Stimulated activated naive CD8-positive, alpha-beta T cell treated with anti-CD3 and anti-CD28 coated beads, Interleukin-15, amount 100 ng/mL, for 72 hours (primary cell): ENCODE data around the gene RNASEH2B.

Experiments used
- ATAC-seq: fragments of 150-1000 bp; cut with Tn5 transposase; 2 replicates; pipeline ENCODE4 v1.10.0; 2021; ENCODE audit warnings: mild to moderate bottlenecking, moderate library complexity
- DNase-seq, 2 donors: peaks; one replicate each; pipeline ENCODE4 v3.0.0; 2021 to 2022
- H3K27ac Mint-ChIP-seq, 2 donors: one replicate each; pipeline ENCODE4 v1.8.0; 2022; ENCODE audit warnings: mild to moderate bottlenecking in 2 of 2, mixed read lengths in 2 of 2, moderate library complexity in 2 of 2
- H3K27me3 Mint-ChIP-seq: one replicate; pipeline ENCODE4 v1.8.0; 2022; ENCODE audit warnings: mixed read lengths
- H3K4me1 Mint-ChIP-seq: one replicate; pipeline ENCODE4 v1.8.0; 2022; ENCODE audit warnings: mild to moderate bottlenecking, mixed read lengths
- H3K4me3 Mint-ChIP-seq, 2 donors: one replicate each; pipeline ENCODE4 v1.8.0; 2022; ENCODE audit warnings: mild to moderate bottlenecking in 2 of 2, mixed read lengths in 2 of 2, moderate library complexity in 1 of 2
- H3K9me3 Mint-ChIP-seq, 2 donors: one replicate each; pipeline ENCODE4 v1.8.0; 2022; ENCODE audit warnings: mixed read lengths in 2 of 2

RNASEH2B gene

GRCh38 chr13:50993371-50993770, 83.8 kb downstream of the RNASEH2B start:
- Mint-ChIP-seq H3K9me3 (peaks cover 0 to 4% of the 10 kb centered on the region in 2 donors), H3K27ac (no peak overlapping the region)

GRCh38 chr13:50993934-50994333, 84.3 kb downstream of the RNASEH2B start:
- DNase-seq (no peak), ATAC-seq (no peak)
- H3K4me3 Mint-ChIP-seq: no peak overlapping the region
- H3K27ac Mint-ChIP-seq: no peak overlapping the region
- peaks cover 0 to under 1% of the 10 kb centered on the region in 2 donors for H3K9me3 Mint-ChIP-seq
- H3K4me1 Mint-ChIP-seq: peaks cover 26% of the 10 kb centered on the region
- H3K27me3 Mint-ChIP-seq: no peaks in the 10 kb centered on the region

More at GRCh38 chr13:50993371-50993770, 83.8 kb downstream of the RNASEH2B start:
- H3K27me3 Mint-ChIP-seq: no peaks in the 10 kb centered on the region
- H3K4me1 Mint-ChIP-seq: peaks cover 26% of the 10 kb centered on the region
- H3K4me3 Mint-ChIP-seq: no peak overlapping the region
- no peak for DNase-seq
- ATAC-seq: no peak

- no peak overlapping the region for H3K4me3 Mint-ChIP-seq
- H3K9me3 Mint-ChIP-seq: no peaks in the 10 kb centered on the region
- no peaks in the 10 kb centered on the region for H3K27me3 Mint-ChIP-seq
- ATAC-seq (no peak), DNase-seq (no peak)
- H3K27ac Mint-ChIP-seq: no peak overlapping the region
- H3K4me1 Mint-ChIP-seq: peaks cover 26% of the 10 kb centered on the region
Observed at GRCh38 chr13:50994651-50995050, 85.1 kb downstream of the RNASEH2B start.

GRCh38 chr13:50995854-50996253, 86.3 kb downstream of the RNASEH2B start:
- H3K27ac Mint-ChIP-seq: peak overlapping the region in 1 of 2 donors; percentile 79
- ATAC-seq (no peak), DNase-seq (no peak)
- H3K27me3 Mint-ChIP-seq: no peaks in the 10 kb centered on the region
- H3K4me3 Mint-ChIP-seq: no peak overlapping the region
- H3K4me1 Mint-ChIP-seq: peaks cover 22% of the 10 kb centered on the region
- H3K9me3 Mint-ChIP-seq: no peaks in the 10 kb centered on the region

- no peak overlapping the region for H3K4me3 Mint-ChIP-seq
- no peaks in the 10 kb centered on the region for H3K9me3 Mint-ChIP-seq
- H3K27ac Mint-ChIP-seq: peak overlapping the region in 1 of 2 donors; percentile 38
- ATAC-seq (no peak), DNase-seq (no peak)
- no peaks in the 10 kb centered on the region for H3K27me3 Mint-ChIP-seq
- H3K4me1 Mint-ChIP-seq: no peaks in the 10 kb centered on the region
Observed at GRCh38 chr13:50998326-50998725, 88.7 kb downstream of the RNASEH2B start.

GRCh38 chr13:50999641-51000040, 90.0 kb downstream of the RNASEH2B start:
- H3K4me1 Mint-ChIP-seq: no peaks in the 10 kb centered on the region
- H3K27me3 Mint-ChIP-seq: peaks cover 9% of the 10 kb centered on the region
- H3K9me3 Mint-ChIP-seq: no peaks in the 10 kb centered on the region
- no peak for ATAC-seq
- no peak overlapping the region for H3K27ac Mint-ChIP-seq
- no peak for DNase-seq
- no peak overlapping the region for H3K4me3 Mint-ChIP-seq

- H3K27me3 Mint-ChIP-seq: peaks cover 13% of the 10 kb centered on the region
- H3K4me3 Mint-ChIP-seq: no peak overlapping the region
- DNase-seq (no peak), ATAC-seq (no peak)
- H3K27ac Mint-ChIP-seq: no peak overlapping the region
- no peaks in the 10 kb centered on the region for H3K4me1 Mint-ChIP-seq
- H3K9me3 Mint-ChIP-seq: no peaks in the 10 kb centered on the region
Observed at GRCh38 chr13:51000061-51000460, 90.5 kb downstream of the RNASEH2B start.

- DNase-seq (no peak), ATAC-seq (no peak)
- H3K9me3 Mint-ChIP-seq: no peaks in the 10 kb centered on the region
- no peak overlapping the region for H3K4me3 Mint-ChIP-seq
- H3K4me1 Mint-ChIP-seq: no peaks in the 10 kb centered on the region
- H3K27me3 Mint-ChIP-seq: peaks cover 13% of the 10 kb centered on the region
- no peak overlapping the region for H3K27ac Mint-ChIP-seq
Observed at GRCh38 chr13:51000571-51001260, 91.1 kb downstream of the RNASEH2B start.

GRCh38 chr13:51001335-51001734, 91.7 kb downstream of the RNASEH2B start:
- ATAC-seq: no peak
- H3K27me3 Mint-ChIP-seq: peaks cover 13% of the 10 kb centered on the region
- no peak overlapping the region for H3K4me3 Mint-ChIP-seq
- DNase-seq: no peak
- H3K9me3 Mint-ChIP-seq: no peaks in the 10 kb centered on the region
- no peak overlapping the region for H3K27ac Mint-ChIP-seq
- no peaks in the 10 kb centered on the region for H3K4me1 Mint-ChIP-seq

GRCh38 chr13:51002736-51003135, 93.1 kb downstream of the RNASEH2B start:
- Mint-ChIP-seq H3K4me3 (no peak overlapping the region), H3K27me3 (peaks cover 13% of the 10 kb centered on the region), H3K9me3 (no peaks in the 10 kb centered on the region), H3K4me1 (no peaks in the 10 kb centered on the region), H3K27ac (no peak overlapping the region)
- DNase-seq (no peak), ATAC-seq (no peak)

- no peak for ATAC-seq
- Mint-ChIP-seq H3K4me3 (no peak overlapping the region), H3K4me1 (no peaks in the 10 kb centered on the region), H3K27me3 (peaks cover 13% of the 10 kb centered on the region), H3K9me3 (no peaks in the 10 kb centered on the region), H3K27ac (no peak overlapping the region)
- no peak for DNase-seq
Observed at GRCh38 chr13:51003642-51004041, 94.1 kb downstream of the RNASEH2B start.

- Mint-ChIP-seq H3K27ac (no peak overlapping the region), H3K4me1 (no peaks in the 10 kb centered on the region), H3K27me3 (peaks cover 13% of the 10 kb centered on the region), H3K9me3 (no peaks in the 10 kb centered on the region), H3K4me3 (no peak overlapping the region)
- ATAC-seq (no peak), DNase-seq (no peak)
Observed at GRCh38 chr13:51004111-51004865, 94.7 kb downstream of the RNASEH2B start.

- Mint-ChIP-seq H3K27me3 (peaks cover 13% of the 10 kb centered on the region), H3K4me1 (no peaks in the 10 kb centered on the region)
- no peak for DNase-seq
Observed at GRCh38 chr13:51004918-51005460, 95.4 kb downstream of the RNASEH2B start.

GRCh38 chr13:51005566-51005965, 96.0 kb downstream of the RNASEH2B start:
- DNase-seq (no peak), ATAC-seq (no peak)
- Mint-ChIP-seq H3K27ac (no peak overlapping the region), H3K4me1 (no peaks in the 10 kb centered on the region), H3K4me3 (no peak overlapping the region), H3K27me3 (peaks cover 13% of the 10 kb centered on the region), H3K9me3 (no peaks in the 10 kb centered on the region)

More at GRCh38 chr13:51004918-51005460, 95.4 kb downstream of the RNASEH2B start:
- no peaks in the 10 kb centered on the region for H3K9me3 Mint-ChIP-seq
- no peak overlapping the region for H3K4me3 Mint-ChIP-seq
- no peak for ATAC-seq
- no peak overlapping the region for H3K27ac Mint-ChIP-seq
